OCI-LY7 (cell line): ENCODE measurements around the gene NEDD9. TPM values are rescaled to one million over a fixed set of nuclear protein-coding genes. Genes with fewer than 3 reads are reported as not detected.

ENCODE experiments used
- BruUV-seq: library from RNA; stranded (reverse); fragments of 400-500 nt; replicated peaks from 2 replicates; lab custom pipeline; 2021; lab: Mats Ljungman, UMichigan
- CTCF ChIA-PET: fragments of 300-600 bp; sonication (Branson Sonifier 250); formaldehyde crosslinking; loops from one replicate; lab custom pipeline; 2022; ENCODE audit warnings: antibody characterized with exemption; ENCODE audit not compliant: unreplicated experiment; lab: Charles Lee
- POLR2A ChIA-PET: fragments of 300-600 bp; sonication (Branson Sonifier 250); formaldehyde crosslinking; loops from one replicate; lab custom pipeline; 2022; ENCODE audit warnings: antibody characterized with exemption; lab: Charles Lee
- DNase-seq: peaks from one replicate; pipeline ENCODE4 v3.0.0-alpha.2; 2015; ENCODE audit warnings: low spot score
- H2AFZ ChIP-seq: fragments of 200-600 bp; sonication (generic), shearing (Covaris generic); 2 replicates; pipeline ENCODE4 v1.6.1; 2014; ENCODE audit warnings: mild to moderate bottlenecking, antibody characterized with exemption, low read length, moderate library complexity
- H3K27ac ChIP-seq: fragments of 200-600 bp; sonication (generic); 2 replicates; pipeline ENCODE4 v1.5.1; 2014; ENCODE audit warnings: mixed run types, low read depth, mild to moderate bottlenecking, moderate library complexity, low read length, inconsistent platforms; ENCODE audit not compliant: poor library complexity, severe bottlenecking
- H3K36me3 ChIP-seq: fragments of 200-600 bp; sonication (generic); 2 replicates; pipeline ENCODE4 v1.6.1; 2014; ENCODE audit warnings: mild to moderate bottlenecking, antibody characterized with exemption, low read length, moderate library complexity, mixed read lengths; ENCODE audit not compliant: insufficient read depth
- H3K4me1 ChIP-seq: fragments of 200-600 bp; sonication (generic); 2 replicates; pipeline ENCODE4 v1.5.1; 2014; ENCODE audit warnings: mild to moderate bottlenecking, low read length; ENCODE audit not compliant: insufficient read depth, poor library complexity, severe bottlenecking
- H3K4me2 ChIP-seq: fragments of 200-600 bp; sonication (generic); 2 replicates; pipeline ENCODE4 v1.6.1; 2014; ENCODE audit warnings: mild to moderate bottlenecking, low read length
- H3K4me3 ChIP-seq: fragments of 200-600 bp; sonication (generic); 2 replicates; pipeline ENCODE4 v1.5.1; 2014; ENCODE audit warnings: mild to moderate bottlenecking, low read depth, low read length; ENCODE audit not compliant: poor library complexity, severe bottlenecking
- H3K79me2 ChIP-seq: fragments of 200-600 bp; sonication (generic); 2 replicates; pipeline ENCODE4 v1.6.1; 2016; ENCODE audit warnings: low read depth, mild to moderate bottlenecking, low read length, moderate library complexity, mixed read lengths; ENCODE audit not compliant: insufficient read depth
- H3K9me2 ChIP-seq: fragments of 200-600 bp; sonication (generic); 2 replicates; pipeline ENCODE4 v1.6.1; 2016; ENCODE audit warnings: mild to moderate bottlenecking, low read length, mixed read lengths; ENCODE audit not compliant: insufficient read depth
- H3K9me3 ChIP-seq: fragments of 200-600 bp; sonication (generic); 2 replicates; pipeline ENCODE4 v1.6.1; 2014; ENCODE audit warnings: mild to moderate bottlenecking, mixed run types, low read length, mixed read lengths
- H4K20me1 ChIP-seq: fragments of 200-600 bp; sonication (generic); 2 replicates; pipeline ENCODE4 v1.6.1; 2014; ENCODE audit warnings: mild to moderate bottlenecking, antibody characterized with exemption, low read length, moderate library complexity, mixed read lengths; ENCODE audit not compliant: insufficient read depth
- EZH2phosphoT487 ChIP-seq: fragments of 200-600 bp; sonication (generic); IDR thresholded peaks from 2 replicates; pipeline ENCODE4 v1.6.1; 2018; ENCODE audit warnings: low read depth, borderline replicate concordance, mild to moderate bottlenecking, mixed run types, antibody characterized with exemption, low read length, moderate library complexity, mixed read lengths
- intact Hi-C: fragments of 100-400 bp; cut with micrococcal nuclease; formaldehyde crosslinking; loops from one replicate; pipeline ENCODE4 v1.10.0; 2022; ENCODE audit not compliant: unreplicated experiment
- total RNA-seq, 2 experiments: library from RNA; depleted of rRNA in 1 of 2; stranded (reverse); fragments of >200 nt in 1 of 2; shearing (Covaris generic) in 1 of 2; gene quantifications; 2 replicates each; pipeline ENCODE4 v1.2.3, GENCODE V29; 2014 to 2022
- TF ChIP-seq, protein P1 (sequence below): fragments of 200-600 bp; sonication (generic); conservative IDR thresholded peaks from 2 replicates; pipeline ENCODE4 v1.5.1; 2014; ENCODE audit warnings: mild to moderate bottlenecking, antibody characterized with exemption, low read length, moderate library complexity, mixed read lengths

Gene NEDD9
- total RNA-seq, 2 experiments from 2014 or later: 13.0 to 41.6 TPM

- H3K4me2 ChIP-seq: no peak overlapping the region
- no peaks in the 10 kb centered on the region for H3K9me2 ChIP-seq
- no peak overlapping the region for H2AFZ ChIP-seq
- ChIA-PET CTCF (no interaction called here), POLR2A (no interaction called here)
- H3K9me3 ChIP-seq: no peaks in the 10 kb centered on the region
- no peak for DNase-seq
- TF ChIP-seq, protein P1, sequence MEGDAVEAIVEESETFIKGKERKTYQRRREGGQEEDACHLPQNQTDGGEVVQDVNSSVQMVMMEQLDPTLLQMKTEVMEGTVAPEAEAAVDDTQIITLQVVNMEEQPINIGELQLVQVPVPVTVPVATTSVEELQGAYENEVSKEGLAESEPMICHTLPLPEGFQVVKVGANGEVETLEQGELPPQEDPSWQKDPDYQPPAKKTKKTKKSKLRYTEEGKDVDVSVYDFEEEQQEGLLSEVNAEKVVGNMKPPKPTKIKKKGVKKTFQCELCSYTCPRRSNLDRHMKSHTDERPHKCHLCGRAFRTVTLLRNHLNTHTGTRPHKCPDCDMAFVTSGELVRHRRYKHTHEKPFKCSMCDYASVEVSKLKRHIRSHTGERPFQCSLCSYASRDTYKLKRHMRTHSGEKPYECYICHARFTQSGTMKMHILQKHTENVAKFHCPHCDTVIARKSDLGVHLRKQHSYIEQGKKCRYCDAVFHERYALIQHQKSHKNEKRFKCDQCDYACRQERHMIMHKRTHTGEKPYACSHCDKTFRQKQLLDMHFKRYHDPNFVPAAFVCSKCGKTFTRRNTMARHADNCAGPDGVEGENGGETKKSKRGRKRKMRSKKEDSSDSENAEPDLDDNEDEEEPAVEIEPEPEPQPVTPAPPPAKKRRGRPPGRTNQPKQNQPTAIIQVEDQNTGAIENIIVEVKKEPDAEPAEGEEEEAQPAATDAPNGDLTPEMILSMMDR: no peak
- TF ChIP-seq EZH2phosphoT487: no peak
- BruUV-seq: no TSS peak
- H3K4me1 ChIP-seq: no peaks in the 10 kb centered on the region
- no peaks in the 10 kb centered on the region for H4K20me1 ChIP-seq
- no peak overlapping the region for H3K4me3 ChIP-seq
- no peak overlapping the region for H3K27ac ChIP-seq
- intact Hi-C loops: no loop called here
- H3K36me3 ChIP-seq: peaks cover 4% of the 10 kb centered on the region
- no peaks in the 10 kb centered on the region for H3K79me2 ChIP-seq
These were observed 37.9 kb downstream of the NEDD9 start for GRCh38 chr6:11194356-11195218.

- H3K36me3 ChIP-seq: peaks cover 4% of the 10 kb centered on the region
- no TSS peak for BruUV-seq
- no peaks in the 10 kb centered on the region for H3K79me2 ChIP-seq
- CTCF ChIA-PET: interaction anchor here (1.0 kb wide), 1 partner anchor 15 kb away, joined by 3 read pairs; no protein-coding TSS in a partner anchor
- no peak overlapping the region for H3K4me3 ChIP-seq
- H4K20me1 ChIP-seq: no peaks in the 10 kb centered on the region
- intact Hi-C loops: no loop called here
- H3K4me1 ChIP-seq: no peaks in the 10 kb centered on the region
- H3K27ac ChIP-seq: no peak overlapping the region
- POLR2A ChIA-PET: interaction anchor here (0.6 to 0.7 kb wide), 2 partner anchors 19 to 218 kb away, joined by 3 to 5 read pairs; no protein-coding TSS in a partner anchor
- DNase-seq: no peak
- TF ChIP-seq, protein P1: no peak
- no peak for TF ChIP-seq EZH2phosphoT487
- H3K9me3 ChIP-seq: no peaks in the 10 kb centered on the region
- no peak overlapping the region for H2AFZ ChIP-seq
- no peaks in the 10 kb centered on the region for H3K9me2 ChIP-seq
- no peak overlapping the region for H3K4me2 ChIP-seq
These were observed 39.0 kb downstream of the NEDD9 start for GRCh38 chr6:11193434-11193833.

DNA sequence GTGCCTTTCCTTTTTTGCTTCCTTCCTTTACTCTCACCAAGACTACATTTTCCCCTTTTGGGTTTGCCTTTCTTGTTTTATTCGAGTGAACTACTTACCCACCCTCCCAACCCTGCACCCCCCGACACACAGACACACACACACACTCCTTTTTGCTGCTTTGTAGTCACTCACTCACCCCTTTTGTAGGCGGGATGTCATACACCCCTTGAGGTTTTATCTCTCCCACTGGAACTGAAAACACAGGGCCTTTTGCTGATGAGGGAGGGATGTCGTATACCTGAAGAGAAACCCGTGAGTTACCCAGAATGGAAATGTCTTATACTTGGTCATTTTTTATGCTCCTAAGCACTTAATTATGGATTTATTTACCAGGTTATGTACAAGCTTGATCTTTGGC lies 40.3 kb downstream of the NEDD9 start:
- POLR2A ChIA-PET: interaction anchor here (0.6 to 0.9 kb wide), 4 partner anchors 9 to 1432 kb away, joined by 3 to 4 read pairs (median 4); no protein-coding TSS in a partner anchor

More for the DNA sequence above, 40.3 kb downstream of the NEDD9 start:
- BruUV-seq: no TSS peak
- H3K9me3 ChIP-seq: no peaks in the 10 kb centered on the region
- no peaks in the 10 kb centered on the region for H3K4me1 ChIP-seq
- intact Hi-C loops: no loop called here
- CTCF ChIA-PET: no interaction called here
- no peak overlapping the region for H3K4me2 ChIP-seq
- no peaks in the 10 kb centered on the region for H4K20me1 ChIP-seq
- H3K36me3 ChIP-seq: peaks cover 4% of the 10 kb centered on the region
- no peak overlapping the region for H2AFZ ChIP-seq
- TF ChIP-seq, protein P1: no peak
- TF ChIP-seq EZH2phosphoT487: no peak
- DNase-seq: no peak
- no peaks in the 10 kb centered on the region for H3K79me2 ChIP-seq
- H3K9me2 ChIP-seq: no peaks in the 10 kb centered on the region
- no peak overlapping the region for H3K4me3 ChIP-seq
- no peak overlapping the region for H3K27ac ChIP-seq
